Smooth muscle cell (in vitro differentiated cells): Measurements from ENCODE around the gene CHPF2. TPM values are rescaled to one million over a fixed set of nuclear protein-coding genes. Genes with fewer than 3 reads are reported as not detected.

ENCODE experiments used
- DNase-seq: peaks from one replicate; lab custom pipeline; 2025; ENCODE audit not compliant: unreplicated experiment; lab: John Stamatoyannopoulos, UW
- H2AFZ ChIP-seq: fragments of 200-600 bp; sonication (generic); 2 replicates; pipeline ENCODE4 v1.6.0; 2016; ENCODE audit warnings: antibody characterized with exemption, low read depth, mild to moderate bottlenecking
- H3F3A ChIP-seq: fragments of 200-600 bp; sonication (generic); 2 replicates; pipeline ENCODE4 v1.6.0; 2017; ENCODE audit warnings: antibody characterized with exemption, low read depth
- H3K27ac ChIP-seq: fragments of 200-600 bp; sonication (generic); 2 replicates; pipeline ENCODE4 v1.5.1; 2016; ENCODE audit warnings: low read depth, mild to moderate bottlenecking
- H3K27me3 ChIP-seq: fragments of 200-600 bp; sonication (generic); 2 replicates; pipeline ENCODE4 v1.6.1; 2016; ENCODE audit warnings: low read depth, mild to moderate bottlenecking
- H3K36me3 ChIP-seq: fragments of 200-600 bp; sonication (generic); 2 replicates; pipeline ENCODE4 v1.5.1; 2016; ENCODE audit warnings: low read depth
- H3K4me1 ChIP-seq: fragments of 200-600 bp; sonication (generic); 2 replicates; pipeline ENCODE4 v1.5.1; 2016; ENCODE audit warnings: low read depth
- H3K4me2 ChIP-seq: fragments of 200-600 bp; sonication (generic); 2 replicates; pipeline ENCODE4 v1.6.0; 2016; ENCODE audit warnings: mild to moderate bottlenecking
- H3K4me3 ChIP-seq: fragments of 200-600 bp; sonication (generic); 2 replicates; pipeline ENCODE4 v1.5.1; 2016; ENCODE audit warnings: mild to moderate bottlenecking
- H3K79me2 ChIP-seq: fragments of 200-600 bp; sonication (generic); 2 replicates; pipeline ENCODE4 v1.6.0; 2016; ENCODE audit warnings: low read depth, mild to moderate bottlenecking
- H3K9ac ChIP-seq: fragments of 200-600 bp; sonication (generic); 2 replicates; pipeline ENCODE4 v1.6.0; 2016; ENCODE audit warnings: low read depth
- H3K9me3 ChIP-seq: fragments of 200-600 bp; sonication (generic); replicated peaks from 2 replicates; pipeline ENCODE4 v1.5.1; 2016; ENCODE audit warnings: low read depth
- H4K20me1 ChIP-seq: fragments of 200-600 bp; sonication (generic); 2 replicates; pipeline ENCODE4 v1.6.0; 2016; ENCODE audit warnings: low read depth
- WGBS: methylation state at CpG from one replicate; pipeline ENCODE4 v1.1.7; 2016; ENCODE audit warnings: low lambda C conversion rate; 5-methylcytosine and 5-hydroxymethylcytosine counted together
- polyA plus RNA-seq: library from polyadenylated mRNA; unstranded; fragments of >200 nt; fragmentation: Nextera tagmentation; extraction: Ambion mirVana; gene quantifications from 2 replicates; pipeline ENCODE4 v1.2.1, GENCODE V29; 2016
- total RNA-seq: library from RNA; depleted of rRNA; stranded (reverse); fragments of >200 nt; gene quantifications from 2 replicates; pipeline ENCODE4 v1.2.3, GENCODE V29; 2014
- TF ChIP-seq, protein P1 (sequence below): fragments of 200-600 bp; sonication (generic); IDR thresholded peaks from 2 replicates; pipeline ENCODE4 v1.5.1; 2017; ENCODE audit warnings: borderline replicate concordance, mild to moderate bottlenecking, antibody characterized with exemption; ENCODE audit not compliant: insufficient read depth, poor library complexity, severe bottlenecking

CHPF2 gene
- total and polyA plus RNA-seq, 2 experiments from 2014 or later: 42.3 to 70.8 TPM

DNA sequence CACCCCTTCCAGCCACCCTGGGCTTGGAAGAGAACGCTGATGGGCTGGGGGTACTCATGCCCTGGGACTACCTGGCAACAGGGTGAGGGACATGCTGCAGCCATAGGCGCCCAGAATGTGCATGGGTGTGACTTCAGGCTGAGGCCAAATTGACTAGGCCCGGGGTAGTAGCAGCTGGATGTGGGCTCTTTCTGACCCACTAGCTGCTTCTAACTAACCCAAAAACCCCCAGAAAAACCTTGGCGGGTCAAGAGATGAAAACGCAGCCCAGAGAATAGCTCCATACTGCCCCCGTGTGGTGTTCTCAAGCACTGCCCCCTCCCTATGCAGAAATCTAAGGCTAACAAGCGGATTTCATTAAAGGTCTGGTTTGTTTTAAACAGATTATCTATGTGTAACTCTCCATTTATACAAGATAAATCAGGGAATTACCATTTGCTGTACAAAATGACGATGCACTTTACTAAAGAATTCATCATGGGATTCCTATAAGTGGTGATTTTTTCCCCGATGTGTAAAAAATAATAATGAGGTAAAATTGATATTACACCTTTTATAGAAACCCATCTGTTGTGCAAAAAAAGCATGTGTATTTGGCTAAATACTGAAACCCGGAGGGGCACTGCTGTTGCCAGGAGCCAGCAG lies 12.0 kb downstream of the CHPF2 start:
- H3K79me2 ChIP-seq: peaks cover 31% of the 10 kb centered on the region
- H2AFZ ChIP-seq: no peak overlapping the region
- no peaks in the 10 kb centered on the region for H3F3A ChIP-seq
- H3K4me3 ChIP-seq: peak overlapping the region; percentile 52
- no peak for DNase-seq
- H4K20me1 ChIP-seq: peaks cover 81% of the 10 kb centered on the region
- H3K9me3 ChIP-seq: no peaks in the 10 kb centered on the region
- H3K27ac ChIP-seq: peak overlapping the region; percentile 1
- H3K4me1 ChIP-seq: peaks cover 19% of the 10 kb centered on the region
- WGBS: 43% methylated on average over 10 of the region's 10 CpGs
- peak overlapping the region; percentile 99 for H3K4me2 ChIP-seq
- H3K36me3 ChIP-seq: no peaks in the 10 kb centered on the region
- H3K9ac ChIP-seq: no peak overlapping the region
- TF ChIP-seq, protein P1, sequence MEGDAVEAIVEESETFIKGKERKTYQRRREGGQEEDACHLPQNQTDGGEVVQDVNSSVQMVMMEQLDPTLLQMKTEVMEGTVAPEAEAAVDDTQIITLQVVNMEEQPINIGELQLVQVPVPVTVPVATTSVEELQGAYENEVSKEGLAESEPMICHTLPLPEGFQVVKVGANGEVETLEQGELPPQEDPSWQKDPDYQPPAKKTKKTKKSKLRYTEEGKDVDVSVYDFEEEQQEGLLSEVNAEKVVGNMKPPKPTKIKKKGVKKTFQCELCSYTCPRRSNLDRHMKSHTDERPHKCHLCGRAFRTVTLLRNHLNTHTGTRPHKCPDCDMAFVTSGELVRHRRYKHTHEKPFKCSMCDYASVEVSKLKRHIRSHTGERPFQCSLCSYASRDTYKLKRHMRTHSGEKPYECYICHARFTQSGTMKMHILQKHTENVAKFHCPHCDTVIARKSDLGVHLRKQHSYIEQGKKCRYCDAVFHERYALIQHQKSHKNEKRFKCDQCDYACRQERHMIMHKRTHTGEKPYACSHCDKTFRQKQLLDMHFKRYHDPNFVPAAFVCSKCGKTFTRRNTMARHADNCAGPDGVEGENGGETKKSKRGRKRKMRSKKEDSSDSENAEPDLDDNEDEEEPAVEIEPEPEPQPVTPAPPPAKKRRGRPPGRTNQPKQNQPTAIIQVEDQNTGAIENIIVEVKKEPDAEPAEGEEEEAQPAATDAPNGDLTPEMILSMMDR: peak; percentile 92
- no peaks in the 10 kb centered on the region for H3K27me3 ChIP-seq

DNA sequence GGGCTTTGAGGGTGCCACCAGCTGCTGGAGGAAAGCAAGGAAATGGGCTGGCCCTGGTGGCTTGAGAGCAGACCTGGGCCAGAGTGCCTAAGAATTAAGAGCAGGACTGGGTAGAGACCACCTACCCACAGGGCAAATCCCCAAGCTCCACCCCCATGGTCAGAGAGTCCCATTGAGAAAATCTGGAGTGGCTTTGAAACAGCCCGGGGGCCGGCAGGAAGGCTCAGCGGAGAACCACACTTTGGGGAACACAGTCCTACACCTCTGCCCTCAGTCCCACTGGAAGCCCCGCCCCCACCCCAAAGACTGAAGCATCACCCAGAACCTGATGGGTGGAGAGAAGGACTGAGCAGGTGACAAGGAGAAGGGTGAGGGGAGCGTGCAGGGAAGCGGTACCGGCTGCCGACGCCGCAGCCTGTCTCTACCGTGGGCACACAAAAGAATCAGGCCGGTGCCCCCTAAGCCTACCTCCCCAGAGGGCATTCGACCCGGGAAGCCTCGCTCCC lies 12.6 kb downstream of the CHPF2 start:
- Histone ChIP-seq H3K79me2 (peaks cover 28% of the 10 kb centered on the region), H3K4me1 (peaks cover 25% of the 10 kb centered on the region), H2AFZ (no peak overlapping the region), H3K36me3 (no peaks in the 10 kb centered on the region), H3K9me3 (no peaks in the 10 kb centered on the region), H4K20me1 (peaks cover 75% of the 10 kb centered on the region), H3K4me2 (peak overlapping the region; percentile 99), H3K9ac (no peak overlapping the region), H3F3A (no peaks in the 10 kb centered on the region), H3K4me3 (peak overlapping the region; percentile 52), H3K27ac (peak overlapping the region; percentile 1), H3K27me3 (no peaks in the 10 kb centered on the region)
- WGBS: 14% methylated on average over 15 of the region's 15 CpGs
- TF ChIP-seq, protein P1: no peak
- no peak for DNase-seq

GRCh38 chr7:151245360-151246101 lies 13.2 kb downstream of the CHPF2 start:
- peaks cover 68% of the 10 kb centered on the region for H4K20me1 ChIP-seq
- H3K9me3 ChIP-seq: no peaks in the 10 kb centered on the region
- peak overlapping the region; percentile 52 for H3K4me3 ChIP-seq
- H3F3A ChIP-seq: no peaks in the 10 kb centered on the region
- H3K27ac ChIP-seq: no peak overlapping the region
- TF ChIP-seq, protein P1: peak; percentile 80
- no peaks in the 10 kb centered on the region for H3K36me3 ChIP-seq
- DNase-seq: no peak
- peaks cover 30% of the 10 kb centered on the region for H3K4me1 ChIP-seq
- H3K27me3 ChIP-seq: no peaks in the 10 kb centered on the region
- peak overlapping the region; percentile 99 for H3K4me2 ChIP-seq
- H3K9ac ChIP-seq: no peak overlapping the region
- H2AFZ ChIP-seq: no peak overlapping the region
- H3K79me2 ChIP-seq: peaks cover 28% of the 10 kb centered on the region
- WGBS: 6% methylated on average over 34 of the region's 60 CpGs
